Measurements from ENCODE around the gene CALML6.

- TF ChIP-seq CTCF (IDR thresholded peaks at IDR 0.05 in 4 of 5, conservative IDR thresholded peaks at IDR 0.05 in 1 of 5), result no peak
- TF ChIP-seq POLR2A (IDR thresholded peaks at IDR 0.05), result no peak
These were observed 27.9 kb downstream of the CALML6 start for GRCh38 chr1:1942753-1943656.

Measured in gastrocnemius medialis (tissue), 4 donors.